NCI-H1417 treated with DMSO at 0.1 percent for 48 hours (cell line): ENCODE measurements around the gene CABP2.
"Not testable (repeated sequence)": the region's sequence is repeated elsewhere in the genome, so short reads cannot be mapped to it uniquely, and the experiment has no call there.

Source experiments
- DNase-seq: peaks from one replicate; lab custom pipeline; 2025; lab: John Stamatoyannopoulos, UW

Gene CABP2

DNA sequence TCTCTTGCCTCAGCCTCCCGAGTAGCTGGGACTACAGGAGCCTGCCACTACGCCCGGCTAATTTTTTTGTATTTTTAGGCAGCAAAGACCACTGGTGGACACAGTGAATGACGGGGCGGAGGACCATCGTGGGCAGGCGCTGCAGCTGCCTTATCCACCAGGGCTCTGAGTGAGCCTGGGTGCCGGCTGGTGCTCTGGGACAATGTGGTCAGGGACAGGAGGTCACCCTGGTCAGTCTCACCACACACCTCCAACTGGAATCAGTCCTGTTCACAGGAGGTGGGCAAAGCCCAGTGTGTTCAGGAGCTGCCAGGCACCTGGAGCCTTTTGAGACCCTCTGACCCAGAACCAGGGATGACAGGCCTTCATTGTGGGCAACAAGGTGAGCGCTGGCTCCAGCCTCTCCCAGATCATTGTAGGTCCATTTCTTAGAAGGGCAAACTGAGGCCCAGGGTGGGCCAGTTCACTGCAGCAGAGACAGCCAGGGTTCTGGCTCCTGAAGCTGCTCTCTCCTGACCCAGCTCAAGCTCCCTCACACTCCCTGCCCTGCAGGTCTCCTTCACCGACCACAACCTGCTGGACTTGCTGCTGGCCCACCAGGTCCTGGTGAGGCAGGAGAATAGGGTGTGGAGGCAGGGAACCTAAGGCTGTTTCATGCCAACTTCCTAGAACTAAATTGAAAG is 15.7 kb upstream of the CABP2 start:
- no peak for DNase-seq

DNA sequence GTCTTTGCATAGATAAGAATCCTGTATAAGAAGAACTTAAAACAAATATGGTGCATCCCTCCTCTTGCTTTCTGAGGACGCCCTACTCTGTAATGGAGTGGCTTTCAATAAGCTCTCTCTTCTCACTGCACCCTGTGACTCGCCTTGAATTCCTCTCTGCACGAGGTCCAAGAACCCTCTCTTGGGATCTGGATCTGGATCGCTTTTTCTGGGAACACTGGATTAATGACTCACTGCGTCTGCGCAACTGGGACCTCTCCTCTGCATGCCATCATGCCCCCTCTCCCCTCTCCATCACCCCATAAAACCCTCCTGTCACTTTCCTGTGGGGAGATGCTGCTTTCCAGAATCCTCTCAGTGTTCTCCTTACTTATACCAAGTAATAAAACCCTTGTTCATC is 15.1 kb upstream of the CABP2 start:
- DNase-seq, result no peak

DNA sequence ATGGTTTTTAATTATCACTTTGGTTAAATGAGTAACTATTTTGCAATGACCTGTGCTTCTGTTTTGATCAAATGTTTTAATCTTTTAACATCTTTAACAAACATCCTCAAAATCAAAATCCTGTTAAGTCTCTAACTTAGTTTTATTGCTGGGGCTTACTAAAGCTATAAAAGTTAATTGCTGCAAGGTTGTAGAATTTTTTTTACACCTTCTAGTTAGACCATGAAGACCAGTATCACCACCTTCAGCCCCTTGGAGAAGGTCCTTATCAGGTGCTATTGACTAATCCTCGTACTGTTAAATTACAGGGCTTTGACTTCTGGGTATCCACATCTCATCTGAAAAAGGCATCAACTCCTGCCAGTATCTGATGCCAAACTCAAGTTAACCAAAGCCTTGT is 12.3 kb upstream of the CABP2 start:
- no peak for DNase-seq

DNA sequence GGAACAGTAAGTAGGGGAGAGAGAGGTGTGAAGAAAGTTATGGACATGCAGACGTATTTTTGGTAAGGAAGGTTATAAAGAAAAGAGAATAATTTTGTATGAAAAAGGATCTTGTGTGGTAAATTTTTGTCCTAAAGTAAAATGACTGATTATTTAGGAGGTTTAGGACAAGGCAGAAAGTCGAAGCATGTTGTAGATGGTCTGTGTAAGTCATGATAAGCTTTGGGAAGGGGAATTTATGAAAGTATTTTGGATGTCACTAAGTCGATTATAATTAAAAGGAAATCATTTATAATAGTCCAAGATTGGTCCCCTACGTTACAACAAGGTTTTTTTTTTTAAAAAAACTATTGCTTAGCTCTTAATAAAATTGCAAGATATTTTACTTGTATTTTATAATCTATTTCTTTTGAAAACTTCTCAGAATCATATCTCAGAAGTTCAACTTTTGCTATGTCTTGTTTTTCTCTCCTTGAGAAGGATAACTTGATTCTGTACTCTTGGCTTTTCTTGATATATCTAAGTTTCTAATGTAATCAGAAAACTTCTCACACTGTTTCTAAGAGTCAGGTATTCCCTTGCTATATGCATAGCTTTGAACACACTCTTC is 10.9 kb upstream of the CABP2 start:
- DNase-seq, result no peak

DNA sequence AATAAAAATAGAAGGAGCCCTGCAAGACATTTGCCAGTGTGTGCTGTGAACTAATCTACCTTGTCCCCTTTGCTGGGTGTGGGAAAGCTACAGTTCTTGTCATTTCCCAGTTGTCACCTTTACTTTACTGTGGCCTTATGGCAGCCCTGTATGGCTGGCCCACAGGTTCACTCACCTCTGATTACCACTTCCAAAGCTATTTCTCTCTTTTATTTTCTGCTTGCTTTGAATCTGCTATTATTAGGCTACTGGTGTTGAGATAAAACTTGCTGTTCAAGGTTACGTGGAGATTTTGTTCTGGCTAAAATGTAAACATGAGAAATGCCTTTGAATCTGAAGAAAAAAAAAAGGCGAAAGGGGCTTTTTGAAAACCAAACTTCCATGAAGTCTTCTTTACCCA is 9.6 kb upstream of the CABP2 start:
- DNase-seq, result no peak

DNA sequence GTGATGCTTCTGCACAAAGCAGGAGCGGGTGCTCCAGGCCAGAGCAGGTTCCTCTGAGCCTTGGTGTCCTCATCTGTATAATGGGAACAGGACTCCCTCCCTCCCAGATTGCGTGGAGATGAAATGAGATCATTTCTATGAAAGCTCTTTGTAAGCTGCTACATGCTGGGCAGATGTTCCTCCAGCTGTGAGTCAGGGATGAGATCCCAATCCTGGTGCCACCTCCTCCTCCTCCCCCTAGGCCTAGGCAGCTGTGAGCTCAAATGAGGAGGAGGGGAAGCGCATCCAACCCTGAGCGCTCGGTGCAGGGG is 7.0 kb upstream of the CABP2 start:
- no peak for DNase-seq

DNA sequence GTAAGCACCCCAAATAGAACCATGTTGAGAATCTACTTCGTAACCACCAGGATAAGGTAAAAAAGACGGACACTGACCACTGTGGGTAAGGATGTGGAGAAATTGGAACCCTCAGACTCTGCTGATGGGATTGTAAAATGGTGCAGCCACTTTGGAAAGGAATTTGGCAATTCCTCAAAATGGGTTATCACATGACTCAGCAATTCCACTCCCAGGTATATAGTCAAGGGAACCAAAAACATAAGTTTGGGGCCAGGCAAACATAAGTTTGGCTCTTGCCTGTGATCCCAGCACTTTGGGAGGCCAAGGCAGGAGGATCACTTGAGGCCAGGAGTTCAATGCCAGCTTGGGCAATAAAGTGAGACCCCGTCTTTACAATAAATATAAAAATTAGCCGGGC is 5.1 kb upstream of the CABP2 start:
- no peak for DNase-seq

DNA sequence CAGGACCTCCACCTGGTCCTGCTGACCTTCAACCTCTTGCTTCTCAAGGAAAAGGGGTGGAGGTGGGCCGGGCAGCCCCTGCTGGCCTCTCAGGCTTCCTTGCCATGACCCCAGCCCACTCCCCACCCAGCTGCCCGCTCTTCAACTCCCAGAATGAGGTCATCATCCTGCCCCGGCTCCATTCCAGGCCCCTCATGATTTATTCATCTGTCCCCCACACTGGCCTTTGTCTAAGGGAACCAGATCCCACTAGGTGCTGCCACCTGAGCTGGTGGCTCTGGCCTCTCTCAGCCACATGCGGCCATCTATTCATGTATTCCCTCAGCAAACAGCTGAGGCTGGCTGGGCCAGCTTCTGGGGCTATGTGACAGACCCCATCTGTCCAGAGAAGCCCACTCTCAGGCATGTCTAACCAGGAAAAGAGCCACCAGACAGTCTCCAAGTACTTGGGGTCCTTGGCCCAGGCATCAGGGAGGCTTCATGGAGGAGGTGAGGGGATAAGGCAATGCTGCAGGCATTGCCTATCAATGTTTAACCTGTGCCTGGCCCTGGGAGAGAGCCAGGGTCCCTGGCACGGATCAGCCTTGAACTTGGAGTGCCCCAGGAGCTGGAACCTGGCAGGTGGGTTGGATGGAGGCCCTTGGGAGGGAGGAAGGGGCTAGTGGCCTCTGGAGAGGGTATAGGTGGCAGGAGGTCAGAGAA is 2.2 kb upstream of the CABP2 start:
- no peak for DNase-seq

DNA sequence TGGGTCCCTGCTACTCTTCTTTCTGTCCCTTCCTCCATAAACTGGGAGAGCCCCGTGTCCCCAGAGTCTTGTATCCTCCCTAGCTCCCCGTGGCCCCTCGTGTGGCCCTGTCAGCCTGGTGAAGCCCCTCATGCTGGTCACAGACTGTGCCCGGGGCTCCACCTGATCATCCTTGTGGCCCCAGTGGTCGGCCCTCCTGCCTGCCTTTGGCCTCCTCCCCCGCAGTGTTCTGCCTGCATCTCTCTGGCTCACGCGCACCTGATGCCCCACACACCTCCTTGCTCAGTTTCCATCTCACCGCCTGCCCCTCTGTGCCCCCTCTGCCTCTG is 1.2 kb upstream of the CABP2 start:
- DNase-seq, result no peak

DNA sequence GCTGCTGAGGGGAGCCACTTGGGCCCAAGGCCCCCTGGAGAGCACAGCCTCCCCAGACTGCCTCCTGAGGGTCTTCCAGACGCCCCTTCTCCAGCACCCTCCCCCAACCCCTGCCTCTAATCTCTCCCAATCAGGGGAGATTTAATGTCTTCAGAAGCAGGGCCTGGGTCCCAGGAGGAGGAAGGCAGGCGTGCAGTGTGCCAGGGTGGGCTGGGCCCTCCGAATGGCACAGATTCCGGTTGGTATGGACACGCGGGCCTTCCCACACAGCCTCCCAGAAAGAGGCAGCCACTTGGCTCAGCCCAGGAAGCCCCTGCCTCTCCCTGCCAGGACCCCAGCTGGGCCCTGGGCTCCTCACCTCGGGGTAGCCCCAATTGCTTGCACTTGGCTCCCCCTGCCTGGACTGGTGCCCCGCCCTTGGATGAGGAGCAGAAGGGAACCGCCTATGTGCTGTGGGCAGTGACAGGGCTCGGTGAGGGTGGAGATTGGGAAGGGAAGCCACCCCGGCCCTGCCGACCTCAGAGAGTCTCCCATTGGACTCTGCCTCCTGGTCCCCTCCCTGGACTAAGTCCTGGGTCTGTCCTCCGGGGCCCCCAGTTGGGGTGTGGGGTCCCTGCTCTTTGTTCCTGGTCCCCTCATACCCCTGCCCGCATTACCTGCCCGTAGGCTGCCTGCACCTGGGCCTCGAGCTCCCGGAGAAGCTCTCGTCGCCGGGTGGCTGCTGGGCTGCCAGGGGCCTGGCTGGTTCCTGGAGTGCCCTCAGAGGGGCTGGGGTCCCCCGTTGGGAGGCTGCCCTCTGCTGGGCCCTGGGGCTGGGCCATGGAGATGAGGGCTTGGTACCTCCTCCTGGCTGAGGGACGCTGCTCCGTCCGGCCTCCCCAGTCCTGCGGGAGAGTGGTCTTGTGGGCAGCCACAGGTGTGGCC is 572 bp upstream of the CABP2 start:
- DNase-seq, result no peak

DNA sequence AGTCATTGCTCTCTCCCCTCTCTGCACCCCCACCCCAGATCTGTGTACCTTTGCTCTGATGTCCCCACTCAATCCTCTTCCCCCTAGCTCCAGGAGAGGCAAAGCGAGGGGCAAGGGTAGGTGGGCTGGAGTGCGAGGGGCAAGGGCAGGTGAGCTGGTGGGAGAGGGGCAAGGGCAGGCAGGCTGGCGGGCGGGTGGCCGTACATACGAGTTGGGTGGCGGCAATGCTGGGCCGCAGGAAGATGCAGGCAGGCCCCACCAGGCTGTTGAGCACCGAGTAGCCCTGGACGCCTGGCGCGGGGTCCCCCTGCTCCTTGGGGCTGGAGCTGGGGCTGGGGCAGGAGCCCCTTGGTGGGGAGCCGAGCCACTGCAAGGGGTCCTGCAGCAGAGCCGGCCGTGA is 908 bp downstream of the CABP2 start:
- DNase-seq, result no peak

DNA sequence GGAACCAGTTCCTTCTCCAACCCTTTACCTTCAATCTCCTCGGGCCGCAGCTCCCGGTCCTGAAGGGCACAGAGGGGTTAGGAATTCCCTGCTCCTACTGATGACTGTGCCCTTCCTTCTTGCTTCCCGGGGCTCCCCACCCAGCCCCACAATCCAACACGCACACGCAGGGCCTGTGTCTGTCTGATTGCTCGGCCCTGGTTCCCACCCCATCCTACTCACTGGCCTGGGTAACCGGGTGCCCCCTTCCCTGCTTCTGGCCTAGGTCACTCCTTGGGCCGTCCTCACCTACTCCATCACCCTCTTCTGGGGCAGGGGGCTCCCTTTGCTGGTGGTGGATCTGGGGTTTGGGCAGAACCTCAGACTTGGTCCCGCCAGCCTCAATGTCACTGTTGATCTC is 1.3 kb downstream of the CABP2 start:
- no peak for DNase-seq

DNA sequence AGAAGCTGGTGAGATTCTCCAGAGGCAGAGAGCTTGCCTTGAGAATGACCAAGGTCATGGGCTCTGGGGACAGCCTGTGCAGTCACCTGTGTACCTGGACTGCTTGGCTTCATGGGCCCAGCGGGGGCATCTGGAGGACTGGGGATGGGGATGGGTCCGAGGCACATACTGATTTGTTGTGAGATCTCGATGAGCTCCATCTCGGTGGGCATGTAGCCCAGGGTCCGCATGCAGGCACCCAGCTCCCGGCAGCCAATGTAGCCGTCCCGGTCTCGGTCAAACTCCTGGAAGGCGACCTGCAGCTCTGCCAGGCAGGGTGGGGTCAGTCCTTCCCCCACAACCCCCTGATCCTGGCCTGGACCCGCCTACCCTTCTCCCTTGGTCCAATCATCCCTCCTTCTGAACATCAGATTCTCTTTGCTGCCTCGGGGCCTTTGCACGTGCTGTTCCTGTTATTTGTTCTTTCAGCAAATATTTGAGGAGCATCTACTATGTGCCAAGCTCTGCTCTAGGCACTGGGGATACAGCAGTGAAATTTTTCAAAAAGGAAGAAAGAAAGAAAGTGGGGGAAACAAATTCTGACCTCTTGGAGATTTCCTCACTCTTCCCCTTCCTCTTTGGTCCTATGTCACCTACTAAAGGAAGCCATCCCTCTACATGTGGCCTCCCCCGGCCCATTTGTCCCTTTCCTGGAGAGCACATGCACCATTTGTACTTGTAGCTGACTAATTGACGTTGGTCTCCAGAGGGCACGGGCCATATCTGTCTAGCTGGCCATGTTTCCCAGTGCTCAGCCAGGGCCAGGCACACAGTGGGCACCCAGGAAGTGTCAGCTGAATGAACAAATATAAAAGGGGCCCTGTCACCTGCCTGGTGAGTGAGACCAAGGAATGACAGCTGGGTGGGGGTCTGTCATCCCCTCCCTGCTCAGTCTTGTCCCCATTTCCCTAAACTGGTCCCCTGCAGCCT is 2.1 kb downstream of the CABP2 start:
- no peak for DNase-seq

DNA sequence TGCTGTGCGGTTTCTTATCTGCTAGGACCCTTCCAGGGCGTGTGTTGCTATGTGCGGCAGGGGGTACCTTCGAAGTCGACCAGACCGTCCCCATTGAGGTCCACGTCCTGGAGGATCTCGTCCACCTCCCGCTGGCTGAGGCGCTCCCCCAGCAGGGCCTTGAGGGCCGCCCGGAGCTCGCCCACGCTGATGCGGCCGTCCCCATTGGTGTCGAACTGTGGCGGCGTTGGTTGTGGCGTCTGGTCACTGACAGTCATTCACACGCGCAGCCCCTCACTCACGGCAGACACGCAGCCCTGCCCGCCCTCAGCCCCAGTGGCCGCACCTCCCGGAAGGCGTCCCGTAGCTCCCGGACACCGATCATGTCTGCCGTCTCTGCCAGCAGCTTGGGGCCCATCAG is 3.5 kb downstream of the CABP2 start:
- DNase-seq, result no peak

DNA sequence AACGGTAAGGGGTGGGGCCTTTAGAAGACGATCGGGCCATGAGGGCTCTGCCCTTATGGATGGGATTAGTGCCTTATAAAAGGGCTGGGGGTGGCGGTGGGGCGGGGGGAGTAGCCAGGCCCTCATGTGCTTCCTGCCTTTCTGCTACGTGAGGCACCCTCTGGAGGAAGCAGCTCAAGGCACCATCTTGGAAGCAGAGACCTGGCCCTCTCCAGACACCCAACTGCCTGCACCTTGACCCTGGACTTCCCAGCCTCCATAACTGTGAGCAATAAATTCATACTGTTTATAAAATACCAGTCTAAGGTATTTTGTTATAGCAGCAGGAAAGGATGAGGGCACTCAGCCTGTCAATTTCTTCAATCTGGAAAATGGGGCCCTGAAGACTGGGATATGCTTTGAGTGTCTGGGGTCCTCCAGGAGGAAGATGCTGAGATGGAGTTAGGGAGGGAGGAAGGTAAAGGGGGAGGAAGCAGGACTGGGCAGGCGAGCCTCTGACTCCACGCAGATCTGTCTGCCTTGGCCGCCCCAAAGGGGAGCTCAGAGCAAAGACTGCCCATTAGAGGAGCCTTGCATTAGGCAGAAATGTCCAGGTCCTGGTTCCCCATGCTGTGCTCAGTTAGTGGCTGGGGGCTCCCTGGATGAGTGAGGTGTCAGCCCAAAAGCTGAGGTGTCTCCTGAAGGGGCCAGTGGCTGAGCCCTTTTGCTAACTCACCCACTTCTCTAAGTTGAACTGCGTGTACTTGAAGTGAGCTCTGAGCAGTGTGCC is 5.3 kb downstream of the CABP2 start:
- DNase-seq, result no peak

DNA sequence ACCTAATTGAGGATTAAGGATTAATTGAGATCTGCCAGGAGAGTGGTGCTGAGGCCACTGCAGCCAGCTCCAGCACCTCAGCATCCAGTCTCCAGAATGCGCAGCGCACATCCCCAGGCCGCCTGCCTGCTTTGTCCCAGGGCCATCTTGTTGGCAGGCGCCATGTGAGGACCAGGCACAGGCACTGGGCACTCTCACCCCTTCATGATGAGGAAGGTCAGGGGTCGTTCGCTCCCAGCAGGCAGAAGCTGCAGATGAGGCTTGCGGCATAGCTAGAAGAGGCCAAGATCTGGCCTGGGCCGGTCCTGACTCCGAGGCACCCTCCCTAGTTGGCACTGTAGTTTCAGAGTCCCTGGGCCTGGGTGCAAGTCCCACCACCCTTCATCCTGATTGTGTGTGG is 6.4 kb downstream of the CABP2 start:
- DNase-seq, result no peak

DNA sequence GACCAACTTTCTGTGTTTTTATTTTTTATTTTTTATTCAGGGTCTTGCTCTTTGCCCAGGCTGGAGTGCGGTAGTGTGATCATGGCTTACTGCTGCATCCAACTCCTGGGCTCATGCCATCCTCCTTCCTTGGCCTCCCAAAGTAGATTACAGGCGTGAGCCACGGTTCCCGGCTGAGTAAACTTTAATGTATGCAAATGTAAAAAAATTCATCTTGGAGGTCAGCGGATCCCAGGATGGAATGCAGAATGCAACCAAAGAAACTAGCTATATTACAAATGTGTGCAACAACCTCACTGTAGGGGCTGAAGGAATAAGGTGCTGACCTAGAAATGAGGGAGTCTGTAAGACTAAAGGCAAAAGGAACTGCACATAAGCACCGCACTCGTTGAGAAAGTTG is 9.1 kb downstream of the CABP2 start:
- no peak for DNase-seq

DNA sequence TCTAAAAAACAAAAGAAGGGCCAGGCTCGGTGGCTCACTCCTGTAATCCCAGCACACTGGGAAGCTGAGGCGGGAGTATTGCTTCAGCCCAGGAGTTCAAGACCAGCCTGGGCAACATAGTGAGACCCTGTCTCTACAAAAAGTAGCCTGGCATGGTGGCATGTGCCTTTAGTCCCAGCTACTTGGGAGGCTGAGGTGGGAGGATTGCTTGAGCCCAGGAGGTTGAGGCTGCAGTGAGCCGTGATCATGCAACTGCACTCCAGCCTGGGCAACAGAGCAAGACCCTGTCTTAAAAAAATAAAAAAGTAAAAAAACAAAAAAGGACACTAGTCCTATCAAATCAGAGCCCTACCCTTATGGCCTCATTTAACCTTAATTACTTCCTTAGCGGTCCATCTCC is 11.7 kb downstream of the CABP2 start:
- DNase-seq, result not testable (repeated sequence)

DNA sequence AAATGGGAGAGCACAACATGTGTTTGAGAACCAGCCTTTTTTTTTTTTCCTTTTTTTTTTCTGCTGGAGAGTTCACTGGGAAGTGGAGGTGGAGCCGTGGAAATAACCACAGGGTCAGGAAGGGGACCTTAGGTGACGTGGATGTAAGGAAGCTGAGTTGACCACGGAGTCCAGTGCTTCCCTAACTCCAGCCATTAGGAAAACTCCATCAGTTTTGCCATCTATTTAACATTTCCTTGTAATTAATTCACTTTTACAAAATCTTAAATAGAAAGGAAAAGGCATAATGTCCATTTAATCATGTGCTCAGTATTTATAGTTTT is 13.3 kb downstream of the CABP2 start:
- DNase-seq, result no peak

DNA sequence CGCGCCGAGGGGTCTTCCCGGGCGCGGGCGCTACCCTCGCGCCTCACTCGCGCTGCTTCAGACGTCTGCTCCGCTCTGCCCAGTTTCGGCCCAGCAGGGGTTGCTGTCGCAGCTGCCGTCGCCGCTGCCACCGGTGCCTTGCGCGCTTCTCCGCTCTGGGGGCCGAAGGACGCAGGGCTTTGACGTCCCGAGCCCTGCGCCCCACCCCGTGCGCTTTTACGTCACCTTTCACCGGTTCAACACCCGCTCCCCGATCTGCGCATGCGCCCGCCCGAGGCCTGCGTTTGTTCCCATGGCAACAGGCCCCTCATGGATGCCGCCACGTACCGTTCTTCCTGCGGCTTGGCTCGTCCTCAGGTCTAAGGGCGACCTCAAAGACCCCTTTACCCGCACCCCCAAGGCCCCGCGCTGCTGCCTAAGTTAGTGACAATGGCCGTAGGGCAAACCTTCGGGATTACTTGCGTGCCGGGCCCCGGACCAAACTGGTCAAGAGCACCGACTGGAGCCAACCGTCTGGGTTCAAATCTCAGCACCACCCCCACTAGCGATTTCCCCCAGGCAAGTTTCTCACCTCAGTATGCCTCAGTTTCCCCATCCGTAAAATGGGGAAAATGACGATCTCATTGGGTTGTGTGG is 14.6 kb downstream of the CABP2 start:
- DNase-seq, result peak; percentile 96
